ENCODE results near the gene ARCN1. TPM values are rescaled to one million over a fixed set of nuclear protein-coding genes. Genes with fewer than 3 reads are reported as not detected.

Gene ARCN1
- total and polyA plus RNA-seq, 2 donors (not counting 3 experiments of a cell fraction or from before 2014, with no cell fraction given), result 172 to 180 TPM

DNA sequence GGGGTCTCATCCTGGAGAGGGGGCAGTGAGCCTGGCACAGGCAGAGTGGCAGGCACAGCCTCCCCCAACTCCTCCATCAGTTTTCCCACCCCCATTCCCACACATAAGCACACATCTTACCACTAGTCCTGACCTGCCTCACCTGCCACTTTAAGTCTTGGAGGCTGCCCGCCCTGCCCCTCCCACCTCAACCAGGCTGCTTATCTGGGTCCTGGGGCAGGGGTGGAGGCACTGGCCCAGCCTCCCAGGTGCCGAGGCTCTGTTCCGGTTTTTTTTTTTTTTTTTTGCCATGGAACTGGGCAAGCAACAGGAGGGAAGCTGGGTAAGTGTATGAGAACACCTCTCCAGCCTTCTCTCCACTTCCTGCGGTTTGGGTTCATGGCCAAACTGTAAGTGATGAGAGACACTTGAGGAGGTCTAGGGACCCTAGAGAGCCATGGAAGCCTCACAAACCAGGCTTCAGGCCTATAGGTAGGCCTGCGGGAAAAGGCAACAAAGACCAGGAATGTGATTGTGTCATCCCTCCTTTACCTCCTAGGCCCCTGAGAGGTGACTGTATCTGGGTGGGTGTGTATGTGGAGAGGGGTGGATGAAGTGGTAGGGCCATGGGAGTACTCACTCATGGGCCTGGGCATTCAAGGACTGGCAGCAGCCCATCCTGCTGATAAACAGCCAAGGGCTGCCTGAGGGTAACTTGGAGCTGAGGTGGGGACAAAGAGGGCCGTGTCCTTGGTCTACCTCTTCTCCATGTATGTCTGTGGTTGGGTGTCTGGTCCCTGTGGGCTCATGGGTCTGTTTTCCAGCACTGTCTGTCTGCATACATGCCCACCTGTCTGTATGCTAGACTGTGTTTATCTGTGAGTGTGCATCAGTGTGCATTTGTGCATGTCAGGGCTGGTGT, 57.8 kb downstream of the ARCN1 start:
- no peak overlapping the region for H3K27ac ChIP-seq (ENCODE audit: insufficient read depth, low read depth, low read length)
- no peaks in the 10 kb centered on the region for H3K9me1 ChIP-seq (replicated peaks; ENCODE audit: control insufficient read depth, extremely low read depth, insufficient read depth, low read length)
- peaks cover 39% of the 10 kb centered on the region for H3K79me2 ChIP-seq (ENCODE audit: control insufficient read depth, insufficient read depth, low read length)
- TF ChIP-seq POLR2A (IDR thresholded peaks at IDR 0.05; ENCODE audit: low read depth, low read length) (peak; percentile 41), MYC (IDR thresholded peaks at IDR 0.05; ENCODE audit: low read depth, low read length) (no peak), GATA2 (IDR thresholded peaks at IDR 0.05; ENCODE audit: insufficient read depth, insufficient read length, low read depth, low read length) (no peak)
- TF ChIP-seq, protein P1, sequence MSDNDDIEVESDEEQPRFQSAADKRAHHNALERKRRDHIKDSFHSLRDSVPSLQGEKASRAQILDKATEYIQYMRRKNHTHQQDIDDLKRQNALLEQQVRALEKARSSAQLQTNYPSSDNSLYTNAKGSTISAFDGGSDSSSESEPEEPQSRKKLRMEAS (IDR thresholded peaks at IDR 0.05; ENCODE audit: insufficient read depth, insufficient read length), result no peak
- ChIA-PET CTCF (interaction anchor here (1.4 to 2.6 kb wide), 2 partner anchors 9 to 23 kb away, joined by 3 to 6 read pairs; partner anchors contain the start of gene PHLDB1), POLR2A (no interaction called here)
- intact Hi-C loops (cut with micrococcal nuclease), result no loop called here
- H3K4me2 ChIP-seq (ENCODE audit: insufficient read depth, low read length), result no peak overlapping the region
- no peak overlapping the region for H2AFZ ChIP-seq (ENCODE audit: low read depth, low read length)
- H4K20me1 ChIP-seq (replicated peaks; ENCODE audit: control insufficient read depth, extremely low read depth, insufficient read depth, low read length), result no peaks in the 10 kb centered on the region
- dilution Hi-C loops (cut with MboI; ENCODE audit: extremely low pct_ligation_motif_present, low sequenced_read_pairs), result no loop called here
- no peaks in the 10 kb centered on the region for H3K27me3 ChIP-seq (ENCODE audit: control insufficient read depth in 2 of 2, insufficient read depth in 2 of 2, low read length in 2 of 2)
- H3K4me1 ChIP-seq (ENCODE audit: control insufficient read depth, extremely low read depth, insufficient read depth, low read length), result no peaks in the 10 kb centered on the region
- no peak for FAIRE-seq
- H3K36me3 ChIP-seq (ENCODE audit: control insufficient read depth in 2 of 2, extremely low read depth in 1 of 2, insufficient read depth in 2 of 2, low read length in 2 of 2), result peaks cover 21 to 49% of the 10 kb centered on the region in 2 experiments
- no peak for DNase-seq (ENCODE audit: low read depth, low spot score)
- BruUV-seq (replicated peaks), result no TSS peak
- no peak overlapping the region for H3K9ac ChIP-seq (replicated peaks; ENCODE audit: extremely low read depth, insufficient read depth, low read length)
- H3K4me3 ChIP-seq (replicated peaks in 1 of 3; ENCODE audit: insufficient read depth in 1 of 3, low read depth in 1 of 3, low read length in 3 of 3), result no peak overlapping the region
- no peaks in the 10 kb centered on the region for H3K9me3 ChIP-seq (replicated peaks; ENCODE audit: control insufficient read depth, insufficient read depth, low read length)

DNA sequence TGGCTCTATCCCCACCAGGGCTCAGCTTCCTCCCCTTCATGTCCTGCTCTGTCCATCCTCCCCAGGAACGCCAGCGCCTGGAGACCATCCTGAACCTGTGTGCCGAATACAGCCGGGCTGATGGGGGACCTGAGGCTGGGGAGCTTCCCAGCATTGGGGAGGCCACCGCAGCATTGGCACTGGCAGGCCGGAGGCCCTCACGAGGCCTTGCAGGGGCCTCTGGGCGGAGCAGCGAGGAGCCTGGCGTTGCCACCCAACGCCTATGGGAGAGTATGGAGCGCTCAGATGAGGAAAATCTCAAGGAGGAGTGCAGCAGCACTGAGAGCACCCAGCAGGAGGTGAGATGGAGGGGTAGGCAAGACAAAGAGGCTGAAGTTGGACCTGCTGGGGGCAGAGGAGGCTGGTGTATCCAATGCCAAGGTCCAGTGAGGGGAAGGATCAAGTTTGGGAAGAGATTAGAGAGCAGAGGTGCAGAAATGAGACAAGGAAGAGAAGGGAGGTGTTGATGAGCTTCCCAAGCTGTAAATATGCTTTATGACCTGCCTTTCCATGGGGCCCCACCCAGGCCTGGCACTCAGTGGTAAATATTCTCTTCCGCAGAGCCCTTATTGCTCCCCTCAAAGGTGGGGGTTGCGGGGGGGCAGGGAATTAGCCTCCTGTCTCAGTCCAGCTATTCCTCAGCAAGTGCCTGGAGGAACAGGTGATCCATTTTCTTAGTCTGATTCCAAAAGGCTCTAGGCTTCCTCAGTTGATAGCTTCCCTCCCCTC, 59.1 kb downstream of the ARCN1 start:
- BruUV-seq (replicated peaks), result no TSS peak

More for the DNA sequence above, 59.1 kb downstream of the ARCN1 start:
- H3K4me3 ChIP-seq (replicated peaks in 1 of 3; ENCODE audit: insufficient read depth in 1 of 3, low read depth in 1 of 3, low read length in 3 of 3), result no peak overlapping the region
- H3K4me2 ChIP-seq (ENCODE audit: insufficient read depth, low read length), result no peak overlapping the region
- no peaks in the 10 kb centered on the region for H3K27me3 ChIP-seq (ENCODE audit: control insufficient read depth in 2 of 2, insufficient read depth in 2 of 2, low read length in 2 of 2)
- no peak overlapping the region for H2AFZ ChIP-seq (ENCODE audit: low read depth, low read length)
- no peaks in the 10 kb centered on the region for H3K9me3 ChIP-seq (replicated peaks; ENCODE audit: control insufficient read depth, insufficient read depth, low read length)
- DNase-seq (ENCODE audit: low read depth, low spot score) (no peak), FAIRE-seq (no peak)
- no peak overlapping the region for H3K27ac ChIP-seq (ENCODE audit: insufficient read depth, low read depth, low read length)
- H3K4me1 ChIP-seq (ENCODE audit: control insufficient read depth, extremely low read depth, insufficient read depth, low read length), result no peaks in the 10 kb centered on the region
- H3K9me1 ChIP-seq (replicated peaks; ENCODE audit: control insufficient read depth, extremely low read depth, insufficient read depth, low read length), result no peaks in the 10 kb centered on the region
- H4K20me1 ChIP-seq (replicated peaks; ENCODE audit: control insufficient read depth, extremely low read depth, insufficient read depth, low read length), result no peaks in the 10 kb centered on the region
- H3K36me3 ChIP-seq (ENCODE audit: control insufficient read depth in 2 of 2, extremely low read depth in 1 of 2, insufficient read depth in 2 of 2, low read length in 2 of 2), result peaks cover 24 to 52% of the 10 kb centered on the region in 2 experiments
- TF ChIP-seq JUN (IDR thresholded peaks at IDR 0.05; ENCODE audit: borderline replicate concordance, insufficient read depth, insufficient read length, low read depth) (no peak), FOS (IDR thresholded peaks at IDR 0.05; ENCODE audit: borderline replicate concordance, insufficient read depth, low read length) (no peak), POLR2AphosphoS5 (IDR thresholded peaks at IDR 0.05; ENCODE audit: insufficient read depth, low read depth, low read length) (peak; percentile 9)
- TF ChIP-seq, protein P2, sequence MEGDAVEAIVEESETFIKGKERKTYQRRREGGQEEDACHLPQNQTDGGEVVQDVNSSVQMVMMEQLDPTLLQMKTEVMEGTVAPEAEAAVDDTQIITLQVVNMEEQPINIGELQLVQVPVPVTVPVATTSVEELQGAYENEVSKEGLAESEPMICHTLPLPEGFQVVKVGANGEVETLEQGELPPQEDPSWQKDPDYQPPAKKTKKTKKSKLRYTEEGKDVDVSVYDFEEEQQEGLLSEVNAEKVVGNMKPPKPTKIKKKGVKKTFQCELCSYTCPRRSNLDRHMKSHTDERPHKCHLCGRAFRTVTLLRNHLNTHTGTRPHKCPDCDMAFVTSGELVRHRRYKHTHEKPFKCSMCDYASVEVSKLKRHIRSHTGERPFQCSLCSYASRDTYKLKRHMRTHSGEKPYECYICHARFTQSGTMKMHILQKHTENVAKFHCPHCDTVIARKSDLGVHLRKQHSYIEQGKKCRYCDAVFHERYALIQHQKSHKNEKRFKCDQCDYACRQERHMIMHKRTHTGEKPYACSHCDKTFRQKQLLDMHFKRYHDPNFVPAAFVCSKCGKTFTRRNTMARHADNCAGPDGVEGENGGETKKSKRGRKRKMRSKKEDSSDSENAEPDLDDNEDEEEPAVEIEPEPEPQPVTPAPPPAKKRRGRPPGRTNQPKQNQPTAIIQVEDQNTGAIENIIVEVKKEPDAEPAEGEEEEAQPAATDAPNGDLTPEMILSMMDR (IDR thresholded peaks at IDR 0.05; ENCODE audit: extremely low read depth in 1 of 2, insufficient read depth in 1 of 2, low read depth in 1 of 2, low read length in 2 of 2), result no peak
- peaks cover 32% of the 10 kb centered on the region for H3K79me2 ChIP-seq (ENCODE audit: control insufficient read depth, insufficient read depth, low read length)
- H3K9ac ChIP-seq (replicated peaks; ENCODE audit: extremely low read depth, insufficient read depth, low read length), result no peak overlapping the region
- dilution Hi-C loops (cut with MboI; ENCODE audit: extremely low pct_ligation_motif_present, low sequenced_read_pairs) (no loop called here), intact Hi-C loops (cut with micrococcal nuclease) (no loop called here)
- ChIA-PET POLR2A (no interaction called here), CTCF (interaction anchor here (0.9 to 3.2 kb wide), 5 partner anchors 9 to 37 kb away, joined by 3 to 11 read pairs (median 4); no protein-coding TSS in a partner anchor)

Measured in endothelial cell of umbilical vein (primary cell).